ENCODE results near the gene AP5M1. TPM values are rescaled to one million over a fixed set of nuclear protein-coding genes. Genes with fewer than 3 reads are reported as not detected.
"Not testable (repeated sequence)": the region's sequence is repeated elsewhere in the genome, so short reads cannot be mapped to it uniquely, and the experiment has no call there.

AP5M1 gene
- 51.2 TPM for polyA plus RNA-seq
- long read RNA-seq, donor 1, full-length matches to known transcripts, result 3 of 3 reads
- long read RNA-seq, donor 1, partial matches to known transcripts, result 0 of 3 reads
- long read RNA-seq, donor 1, other reads (novel, unspliced or antisense), result 0 of 3 reads
- long read RNA-seq, donor 2, full-length matches to known transcripts, result 12 of 12 reads
- long read RNA-seq, donor 2, partial matches to known transcripts, result 0 of 12 reads
- long read RNA-seq, donor 2, other reads (novel, unspliced or antisense), result 0 of 12 reads
- long read RNA-seq, donor 3, result 0 reads
- long read RNA-seq, donor 4, result 0 reads
- long read RNA-seq, donor 5, full-length matches to known transcripts, result 7 of 7 reads
- long read RNA-seq, donor 5, partial matches to known transcripts, result 0 of 7 reads
- long read RNA-seq, donor 5, other reads (novel, unspliced or antisense), result 0 of 7 reads
- long read RNA-seq, donor 6, full-length matches to known transcripts, result 16 of 16 reads
- long read RNA-seq, donor 6, partial matches to known transcripts, result 0 of 16 reads
- long read RNA-seq, donor 6, other reads (novel, unspliced or antisense), result 0 of 16 reads
- long read RNA-seq, donor 7, full-length matches to known transcripts, result 4 of 4 reads
- long read RNA-seq, donor 7, partial matches to known transcripts, result 0 of 4 reads
- long read RNA-seq, donor 7, other reads (novel, unspliced or antisense), result 0 of 4 reads
- long read RNA-seq, donor 8, full-length matches to known transcripts, result 21 of 32 reads
- long read RNA-seq, donor 8, partial matches to known transcripts, result 11 of 32 reads
- long read RNA-seq, donor 8, other reads (novel, unspliced or antisense), result 0 of 32 reads
- long read RNA-seq, donor 9, full-length matches to known transcripts, result 15 of 22 reads
- long read RNA-seq, donor 9, partial matches to known transcripts, result 7 of 22 reads
- long read RNA-seq, donor 9, other reads (novel, unspliced or antisense), result 0 of 22 reads
- long read RNA-seq, donor 10, full-length matches to known transcripts, result 22 of 22 reads
- long read RNA-seq, donor 10, partial matches to known transcripts, result 0 of 22 reads
- long read RNA-seq, donor 10, other reads (novel, unspliced or antisense), result 0 of 22 reads
- long read RNA-seq, donor 11, full-length matches to known transcripts, result 9 of 9 reads
- long read RNA-seq, donor 11, partial matches to known transcripts, result 0 of 9 reads
- long read RNA-seq, donor 11, other reads (novel, unspliced or antisense), result 0 of 9 reads

- Histone ChIP-seq H3K4me3 (ENCODE audit: low read length) (peak within 1 kb of the TSS; percentile 86), H3K36me3 (ENCODE audit: control insufficient read depth, insufficient read depth, low read length) (no peaks in the 10 kb centered on the region), H3K27me3 (ENCODE audit: control insufficient read depth, insufficient read depth, low read length) (no peaks in the 10 kb centered on the region), H3K9me3 (ENCODE audit: control insufficient read depth, low read depth, low read length) (no peaks in the 10 kb centered on the region), H3K27ac (ENCODE audit: low read length) (peak within 1 kb of the TSS; percentile 93), H3K4me1 (ENCODE audit: control insufficient read depth, insufficient read depth, low read length) (peaks cover 8% of the 10 kb centered on the region)
- 0% methylated on average over 1 of the region's 76 CpGs for WGBS (ENCODE audit: insufficient coverage, low lambda C conversion rate)
- peak; percentile 93 to 97 for DNase-seq
These were observed at the start of gene AP5M1, which contains the start of gene EXOC5 for GRCh38 chr14:57268161-57269069. AP5M1 (plus strand) TSS chr14:57268971; CDS start chr14:57269315, 344 bp downstream. EXOC5 (minus strand) TSS chr14:57268905; CDS start chr14:57268648, 257 bp downstream.

GRCh38 chr14:57221931-57222330 lies 46.8 kb upstream of the AP5M1 start:
- DNase-seq, result no peak
- no peaks in the 10 kb centered on the region for H3K4me1 ChIP-seq (ENCODE audit: control insufficient read depth, insufficient read depth, low read length)
- no peak overlapping the region for H3K4me3 ChIP-seq (ENCODE audit: low read length)
- H3K27ac ChIP-seq (ENCODE audit: low read length), result no peak overlapping the region
- H3K9me3 ChIP-seq (ENCODE audit: control insufficient read depth, low read depth, low read length), result no peaks in the 10 kb centered on the region
- no peaks in the 10 kb centered on the region for H3K27me3 ChIP-seq (ENCODE audit: control insufficient read depth, insufficient read depth, low read length)
- peaks cover 24% of the 10 kb centered on the region for H3K36me3 ChIP-seq (ENCODE audit: control insufficient read depth, insufficient read depth, low read length)
- WGBS (ENCODE audit: insufficient coverage, low lambda C conversion rate), result 100% methylated on average over 2 of the region's 3 CpGs

- no peak for DNase-seq
- Histone ChIP-seq H3K27me3 (ENCODE audit: control insufficient read depth, insufficient read depth, low read length) (no peaks in the 10 kb centered on the region), H3K4me1 (ENCODE audit: control insufficient read depth, insufficient read depth, low read length) (no peaks in the 10 kb centered on the region), H3K27ac (ENCODE audit: low read length) (no peak overlapping the region), H3K9me3 (ENCODE audit: control insufficient read depth, low read depth, low read length) (no peaks in the 10 kb centered on the region), H3K4me3 (ENCODE audit: low read length) (no peak overlapping the region), H3K36me3 (ENCODE audit: control insufficient read depth, insufficient read depth, low read length) (peaks cover 29% of the 10 kb centered on the region)
- no CpG with 5 or more reads among the region's 2 CpGs for WGBS (ENCODE audit: insufficient coverage, low lambda C conversion rate)
These were observed 41.7 kb upstream of the AP5M1 start for GRCh38 chr14:57227083-57227482.

GRCh38 chr14:57228320-57228719 lies 40.5 kb upstream of the AP5M1 start:
- not testable (repeated sequence) for H3K27ac ChIP-seq (ENCODE audit: low read length); DNase-seq; H3K4me1 ChIP-seq (ENCODE audit: control insufficient read depth, insufficient read depth, low read length); H3K4me3 ChIP-seq (ENCODE audit: low read length); H3K27me3 ChIP-seq (ENCODE audit: control insufficient read depth, insufficient read depth, low read length); H3K9me3 ChIP-seq (ENCODE audit: control insufficient read depth, low read depth, low read length)
- peaks cover 30% of the 10 kb centered on the region for H3K36me3 ChIP-seq (ENCODE audit: control insufficient read depth, insufficient read depth, low read length)
- no CpG with 5 or more reads among the region's 2 CpGs for WGBS (ENCODE audit: insufficient coverage, low lambda C conversion rate)

GRCh38 chr14:57232006-57232405 lies 36.8 kb upstream of the AP5M1 start:
- DNase-seq, result no peak
- H3K4me1 ChIP-seq (ENCODE audit: control insufficient read depth, insufficient read depth, low read length), result no peaks in the 10 kb centered on the region
- H3K27me3 ChIP-seq (ENCODE audit: control insufficient read depth, insufficient read depth, low read length), result no peaks in the 10 kb centered on the region
- H3K9me3 ChIP-seq (ENCODE audit: control insufficient read depth, low read depth, low read length), result no peaks in the 10 kb centered on the region
- H3K4me3 ChIP-seq (ENCODE audit: low read length), result no peak overlapping the region
- no CpG with 5 or more reads among the region's 1 CpG for WGBS (ENCODE audit: insufficient coverage, low lambda C conversion rate)
- H3K36me3 ChIP-seq (ENCODE audit: control insufficient read depth, insufficient read depth, low read length), result peaks cover 32% of the 10 kb centered on the region
- no peak overlapping the region for H3K27ac ChIP-seq (ENCODE audit: low read length)

GRCh38 chr14:57240115-57240514 lies 28.7 kb upstream of the AP5M1 start:
- H3K27ac ChIP-seq (ENCODE audit: low read length); H3K4me3 ChIP-seq (ENCODE audit: low read length); DNase-seq; H3K9me3 ChIP-seq (ENCODE audit: control insufficient read depth, low read depth, low read length); H3K27me3 ChIP-seq (ENCODE audit: control insufficient read depth, insufficient read depth, low read length); H3K4me1 ChIP-seq (ENCODE audit: control insufficient read depth, insufficient read depth, low read length): not testable (repeated sequence)
- H3K36me3 ChIP-seq (ENCODE audit: control insufficient read depth, insufficient read depth, low read length), result peaks cover 31% of the 10 kb centered on the region
- no CpG with 5 or more reads among the region's 7 CpGs for WGBS (ENCODE audit: insufficient coverage, low lambda C conversion rate)

GRCh38 chr14:57243320-57243719 lies 25.5 kb upstream of the AP5M1 start:
- no peak overlapping the region for H3K4me3 ChIP-seq (ENCODE audit: low read length)

GRCh38 chr14:57244106-57244505 lies 24.7 kb upstream of the AP5M1 start:
- Histone ChIP-seq H3K27ac (ENCODE audit: low read length) (no peak overlapping the region), H3K36me3 (ENCODE audit: control insufficient read depth, insufficient read depth, low read length) (peaks cover 28% of the 10 kb centered on the region), H3K4me3 (ENCODE audit: low read length) (no peak overlapping the region), H3K27me3 (ENCODE audit: control insufficient read depth, insufficient read depth, low read length) (no peaks in the 10 kb centered on the region), H3K9me3 (ENCODE audit: control insufficient read depth, low read depth, low read length) (no peaks in the 10 kb centered on the region), H3K4me1 (ENCODE audit: control insufficient read depth, insufficient read depth, low read length) (no peaks in the 10 kb centered on the region)
- 40% methylated on average over 1 of the region's 2 CpGs for WGBS (ENCODE audit: insufficient coverage, low lambda C conversion rate)
- peak; percentile 47 to 49 for DNase-seq

More at GRCh38 chr14:57243320-57243719, 25.5 kb upstream of the AP5M1 start:
- Histone ChIP-seq H3K36me3 (ENCODE audit: control insufficient read depth, insufficient read depth, low read length) (peaks cover 31% of the 10 kb centered on the region), H3K27ac (ENCODE audit: low read length) (no peak overlapping the region), H3K9me3 (ENCODE audit: control insufficient read depth, low read depth, low read length) (no peaks in the 10 kb centered on the region), H3K27me3 (ENCODE audit: control insufficient read depth, insufficient read depth, low read length) (no peaks in the 10 kb centered on the region), H3K4me1 (ENCODE audit: control insufficient read depth, insufficient read depth, low read length) (no peaks in the 10 kb centered on the region)
- no peak for DNase-seq

GRCh38 chr14:57245941-57246340 lies 22.8 kb upstream of the AP5M1 start:
- DNase-seq, result no peak
- Histone ChIP-seq H3K4me1 (ENCODE audit: control insufficient read depth, insufficient read depth, low read length) (no peaks in the 10 kb centered on the region), H3K27me3 (ENCODE audit: control insufficient read depth, insufficient read depth, low read length) (no peaks in the 10 kb centered on the region), H3K36me3 (ENCODE audit: control insufficient read depth, insufficient read depth, low read length) (peaks cover 26% of the 10 kb centered on the region), H3K4me3 (ENCODE audit: low read length) (no peak overlapping the region), H3K27ac (ENCODE audit: low read length) (no peak overlapping the region), H3K9me3 (ENCODE audit: control insufficient read depth, low read depth, low read length) (no peaks in the 10 kb centered on the region)
- WGBS (ENCODE audit: insufficient coverage, low lambda C conversion rate), result no CpG with 5 or more reads among the region's 2 CpGs

All from large intestine (tissue), 12 donors.